Suppressor macrophage (primary cell): ENCODE measurements around the gene ANO4.
A peak's percentile ranks its signal among the peaks of the same experiment; 100 is the strongest.
"Not testable (repeated sequence)": the region's sequence is repeated elsewhere in the genome, so short reads cannot be mapped to it uniquely, and the experiment has no call there.

Experiments
- DNase-seq, 4 experiments: peaks; one replicate each; pipeline ENCODE4 v3.0.0-alpha.2; 2020 to 2022

Gene ANO4

DNA sequence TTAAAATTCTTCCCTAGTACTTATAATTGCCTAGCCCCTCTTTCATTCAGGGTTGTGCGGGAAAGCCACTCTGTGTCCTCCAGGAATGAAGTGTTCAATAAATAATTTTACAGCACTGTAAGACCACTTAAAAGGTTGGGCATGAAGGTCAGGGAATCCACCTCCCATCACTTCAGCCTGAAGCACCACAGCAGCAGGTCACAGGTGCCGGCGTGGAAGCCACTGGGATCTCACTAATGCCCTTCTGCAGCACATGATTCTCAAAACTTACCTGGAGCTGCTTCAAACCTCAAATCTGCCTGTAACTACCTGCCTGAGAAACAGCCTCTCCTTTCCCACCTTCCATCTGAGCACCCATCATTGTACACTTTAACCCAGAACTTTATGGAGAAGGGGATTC, 159.5 kb downstream of the ANO4 start:
- DNase-seq: no peak

DNA sequence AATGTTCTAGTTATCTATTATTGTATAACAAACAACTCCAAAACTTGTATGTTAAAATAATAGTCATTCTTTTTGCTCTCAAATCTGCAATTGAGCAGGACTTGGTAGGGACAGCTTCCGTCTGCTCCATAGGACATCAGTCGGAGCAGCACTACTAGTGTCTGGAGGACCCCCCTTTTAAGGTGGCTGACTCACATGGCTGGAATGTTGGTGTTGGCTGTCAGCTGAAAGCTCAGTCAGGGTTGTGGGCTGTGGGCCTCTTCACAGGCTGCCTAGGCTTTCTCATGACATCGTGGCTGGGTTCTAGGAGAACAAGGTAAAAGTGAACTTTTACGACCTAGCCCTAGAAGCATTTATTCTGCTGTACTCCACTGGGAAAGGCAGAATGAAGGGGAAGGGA, 160.6 kb downstream of the ANO4 start:
- DNase-seq: no peak

DNA sequence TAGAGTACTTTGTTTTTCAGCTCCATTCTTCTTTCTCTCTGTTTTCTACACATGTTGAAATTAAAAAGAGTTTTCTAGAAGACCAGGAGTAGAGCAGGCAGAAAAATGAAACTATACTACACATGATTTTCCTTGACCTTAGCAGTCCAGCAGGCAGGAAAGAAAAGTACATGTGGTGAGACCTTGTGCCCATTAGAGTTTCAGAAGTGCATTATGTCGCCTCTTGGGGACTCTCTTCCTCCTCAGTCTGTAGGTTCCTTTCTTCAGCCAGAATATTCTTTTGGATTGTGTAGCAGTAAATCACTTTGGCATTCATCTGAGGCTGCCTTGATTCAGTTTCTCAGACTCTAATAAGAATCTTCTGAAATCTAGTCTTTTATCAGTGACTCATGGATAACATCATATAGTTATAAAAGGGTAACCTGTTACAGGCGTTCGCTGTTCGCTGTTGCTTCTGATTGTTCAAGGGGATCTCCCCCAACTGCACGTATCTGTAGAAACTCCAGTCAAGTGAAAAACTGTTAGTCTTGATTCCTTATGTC, 161.8 kb downstream of the ANO4 start:
- DNase-seq: no peak

DNA sequence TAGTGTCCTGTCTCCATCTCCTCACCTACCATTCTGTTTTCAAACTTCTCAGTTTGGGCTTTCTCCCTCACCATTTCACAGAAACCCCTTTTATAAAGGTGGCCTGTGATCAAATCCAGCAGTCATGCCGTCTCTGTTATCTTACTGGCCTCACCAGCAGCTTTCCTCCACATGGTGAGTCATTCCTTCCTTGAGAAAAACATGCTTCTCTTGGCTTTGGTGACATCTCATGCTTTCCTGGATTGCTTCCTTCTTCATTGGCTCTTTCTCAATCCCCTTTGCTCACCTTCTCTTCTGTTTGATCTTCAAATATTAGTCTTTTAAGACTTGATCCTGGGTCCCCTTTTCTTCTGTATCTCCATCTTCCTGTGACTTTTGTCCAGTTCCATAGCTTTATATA, 164.9 kb downstream of the ANO4 start:
- no peak for DNase-seq

DNA sequence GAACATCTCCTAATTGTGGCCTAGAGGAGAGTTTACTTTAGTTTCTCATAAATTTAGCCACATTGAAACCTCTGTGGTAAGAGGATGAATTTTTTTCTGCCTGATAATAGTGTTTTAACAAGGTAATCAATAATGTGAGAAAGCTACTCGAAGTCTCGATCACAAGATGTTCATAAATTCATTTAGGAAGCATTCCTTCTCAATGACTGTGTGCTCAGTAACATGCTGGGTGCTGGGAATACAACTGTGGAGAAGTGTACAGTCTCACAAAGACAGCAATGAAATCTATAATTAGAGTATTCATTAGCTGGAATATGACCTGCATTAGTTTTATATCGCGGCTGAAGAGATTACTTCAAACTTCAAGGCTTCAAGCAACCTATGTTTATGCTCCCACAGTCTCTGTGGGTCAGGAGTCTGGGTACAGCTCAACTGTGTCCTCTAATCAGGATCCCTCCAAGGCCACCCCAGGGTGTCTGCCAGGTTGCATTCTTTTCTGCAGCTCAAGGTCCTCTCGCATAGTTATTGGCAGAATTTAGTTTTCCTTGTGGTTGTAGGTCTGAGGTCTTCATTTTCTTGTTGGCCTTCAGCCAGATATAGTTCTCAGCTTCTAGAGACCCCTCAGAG, 167.6 kb downstream of the ANO4 start:
- no peak for DNase-seq

DNA sequence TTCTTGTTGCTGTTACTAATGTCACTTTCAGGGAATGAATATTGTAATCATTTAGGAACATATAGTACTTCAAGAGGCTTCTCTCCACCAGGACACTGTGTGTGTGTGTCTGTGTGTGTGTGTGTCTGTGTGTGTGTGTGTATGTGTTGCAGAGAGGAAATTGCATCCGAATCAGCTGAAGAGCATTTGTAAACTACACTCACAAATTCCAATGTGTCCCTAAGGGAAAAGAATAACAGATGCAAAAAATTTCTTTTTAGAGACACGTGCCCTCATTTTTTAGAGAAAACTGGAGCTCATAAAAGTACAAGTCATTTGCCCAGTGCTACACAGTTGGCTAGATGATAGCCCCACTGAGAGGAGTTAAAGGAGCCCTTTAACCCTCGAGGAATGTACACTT, 168.8 kb downstream of the ANO4 start:
- DNase-seq: no peak

DNA sequence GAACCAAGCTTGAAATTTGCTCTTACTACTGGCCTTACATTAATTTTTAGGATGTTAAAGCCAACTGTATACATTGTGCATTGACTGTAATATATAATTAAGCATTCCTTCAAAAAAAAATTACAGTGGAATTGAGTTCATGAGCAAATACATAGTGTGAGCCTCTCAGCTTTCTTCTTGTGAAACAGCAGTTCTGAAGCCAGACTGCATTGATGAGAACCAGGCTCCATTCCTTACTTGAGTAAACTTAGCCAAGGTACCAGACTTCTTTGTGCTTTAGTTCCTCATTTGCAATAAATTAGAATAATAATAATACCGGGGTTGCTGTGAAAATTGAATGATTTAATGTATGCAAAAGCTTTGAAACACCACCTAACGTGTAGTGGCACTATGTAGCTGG, 169.5 kb downstream of the ANO4 start:
- no peak for DNase-seq

DNA sequence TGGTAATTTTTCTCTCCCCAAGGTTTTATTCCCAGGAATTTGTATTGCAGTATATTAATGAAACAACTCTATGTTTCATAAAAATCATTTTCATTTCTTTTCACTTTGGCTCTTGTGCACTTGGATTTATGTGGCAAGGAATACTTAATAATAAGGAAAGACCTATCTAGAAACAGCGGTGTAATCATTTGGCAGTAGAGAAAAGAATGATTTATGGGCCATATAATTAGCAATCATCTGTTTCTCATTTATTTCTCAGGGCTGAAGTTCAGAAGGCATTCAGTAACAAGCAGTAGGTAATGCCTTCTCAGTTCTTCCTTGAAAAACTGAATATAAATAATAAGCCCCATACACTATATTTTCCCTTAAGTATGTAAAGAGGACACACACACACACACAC, 172.6 kb downstream of the ANO4 start:
- no peak for DNase-seq

DNA sequence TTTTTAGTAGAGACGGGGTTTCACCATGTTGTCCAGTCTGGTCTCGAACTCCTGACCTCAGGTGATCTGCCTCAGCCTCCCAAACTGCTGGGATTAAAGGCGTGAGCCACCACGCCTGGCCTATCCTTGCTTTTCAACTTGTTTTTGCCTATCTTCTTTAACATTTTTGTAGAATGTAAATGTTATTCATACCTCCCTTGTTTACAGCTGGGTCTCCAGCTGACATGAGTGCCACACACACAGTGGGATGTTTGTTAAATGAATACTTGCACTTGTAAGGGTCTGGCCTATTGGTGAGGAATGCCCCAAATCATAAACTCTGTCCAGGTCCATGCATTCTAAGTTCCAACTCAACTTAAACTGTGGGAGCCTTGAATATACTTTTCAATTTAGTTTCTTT, 176.3 kb downstream of the ANO4 start:
- DNase-seq: no peak

DNA sequence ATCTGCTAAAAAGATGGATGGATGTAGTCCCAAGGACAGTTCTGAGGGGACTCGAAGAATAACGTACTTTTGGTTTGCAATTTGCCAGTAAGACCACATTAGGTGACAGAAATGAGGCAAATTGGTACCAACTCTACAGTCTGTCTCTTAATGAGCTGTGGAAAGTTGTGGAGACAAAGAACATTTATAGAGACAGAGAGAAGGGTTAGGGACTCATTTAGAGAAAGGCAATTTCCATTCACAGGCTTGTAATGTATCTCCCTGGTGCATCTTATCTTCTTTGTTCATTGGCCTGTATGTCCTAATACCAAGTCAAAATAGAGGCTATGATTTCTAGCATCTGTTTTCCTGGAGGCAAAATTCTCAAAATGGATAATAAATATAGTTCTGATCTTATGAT, 177.5 kb downstream of the ANO4 start:
- DNase-seq: no peak

DNA sequence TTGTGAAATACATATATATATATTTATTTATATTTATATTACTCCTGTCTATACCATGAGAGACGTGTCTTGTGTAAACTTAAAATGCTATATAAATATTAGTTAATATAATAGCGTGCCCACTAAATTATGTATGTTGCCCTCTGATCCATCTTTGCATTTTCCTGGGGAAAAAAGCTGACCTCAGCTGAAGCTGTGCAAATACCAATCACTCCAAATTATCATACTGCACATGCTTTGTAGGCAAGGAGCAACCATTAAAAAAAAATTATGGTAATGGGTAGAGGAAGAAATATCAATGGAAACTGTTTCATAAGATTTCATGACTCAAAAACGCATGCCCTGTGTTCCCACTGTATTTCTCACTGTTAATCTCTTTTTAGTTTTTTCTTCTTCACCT, 179.8 kb downstream of the ANO4 start:
- no peak for DNase-seq

DNA sequence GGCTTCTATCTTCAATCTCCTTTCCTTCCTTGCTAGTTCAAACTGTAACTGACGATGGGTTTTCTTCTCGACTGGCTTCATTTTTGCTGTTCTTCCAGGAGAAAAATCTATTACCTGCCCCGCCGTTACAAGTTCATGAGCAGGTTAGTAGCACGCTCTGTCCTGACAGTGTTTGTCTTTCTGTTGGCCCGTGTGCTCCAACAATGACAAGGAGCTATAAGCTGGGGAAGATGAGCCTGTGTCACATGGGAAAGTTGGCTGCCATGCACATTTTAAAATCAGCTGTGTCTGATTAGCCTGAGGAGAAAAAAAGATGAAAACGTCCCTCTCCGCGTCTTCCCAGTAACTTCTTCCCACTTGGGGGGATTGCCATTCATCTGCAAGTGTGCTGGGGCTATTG, 180.2 kb downstream of the ANO4 start:
- DNase-seq: no peak

DNA sequence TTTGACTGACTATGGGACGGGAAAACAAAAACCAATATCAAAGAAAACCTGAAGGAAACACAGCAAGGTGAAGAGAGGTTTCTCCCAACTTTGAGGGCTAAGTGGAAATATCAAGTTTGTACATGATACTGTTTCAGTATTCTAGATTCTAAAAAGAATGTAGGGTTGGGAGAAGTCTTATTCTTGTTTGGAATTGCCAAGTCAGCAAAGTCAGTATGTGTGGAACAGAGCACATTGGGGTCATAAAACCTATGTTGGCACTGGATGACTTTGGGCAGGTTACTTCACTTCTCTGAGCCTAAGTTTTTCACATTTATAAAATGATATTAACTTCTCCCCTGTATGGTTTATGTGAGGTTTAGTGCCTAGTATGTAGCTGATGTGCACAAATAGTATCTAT, 182.2 kb downstream of the ANO4 start:
- no peak for DNase-seq

DNA sequence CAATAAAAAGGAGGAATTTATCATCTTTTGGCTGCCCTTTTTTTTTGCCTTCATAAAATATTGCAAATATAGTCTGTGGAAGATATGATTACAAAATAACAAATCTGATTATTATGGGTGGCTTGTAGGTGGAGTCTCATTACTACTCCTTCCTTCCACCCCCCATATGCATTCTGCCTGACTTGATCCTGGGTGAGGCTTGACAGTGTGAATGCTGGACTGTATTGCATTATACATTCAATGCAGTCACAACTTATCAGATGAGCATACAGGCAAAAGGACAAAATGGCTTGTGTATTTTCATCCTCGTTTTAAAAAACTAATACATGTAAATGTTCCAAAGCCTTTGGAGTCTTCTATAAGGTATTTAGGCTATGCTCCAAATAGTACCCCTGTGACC, 186.3 kb downstream of the ANO4 start:
- DNase-seq: no peak

DNA sequence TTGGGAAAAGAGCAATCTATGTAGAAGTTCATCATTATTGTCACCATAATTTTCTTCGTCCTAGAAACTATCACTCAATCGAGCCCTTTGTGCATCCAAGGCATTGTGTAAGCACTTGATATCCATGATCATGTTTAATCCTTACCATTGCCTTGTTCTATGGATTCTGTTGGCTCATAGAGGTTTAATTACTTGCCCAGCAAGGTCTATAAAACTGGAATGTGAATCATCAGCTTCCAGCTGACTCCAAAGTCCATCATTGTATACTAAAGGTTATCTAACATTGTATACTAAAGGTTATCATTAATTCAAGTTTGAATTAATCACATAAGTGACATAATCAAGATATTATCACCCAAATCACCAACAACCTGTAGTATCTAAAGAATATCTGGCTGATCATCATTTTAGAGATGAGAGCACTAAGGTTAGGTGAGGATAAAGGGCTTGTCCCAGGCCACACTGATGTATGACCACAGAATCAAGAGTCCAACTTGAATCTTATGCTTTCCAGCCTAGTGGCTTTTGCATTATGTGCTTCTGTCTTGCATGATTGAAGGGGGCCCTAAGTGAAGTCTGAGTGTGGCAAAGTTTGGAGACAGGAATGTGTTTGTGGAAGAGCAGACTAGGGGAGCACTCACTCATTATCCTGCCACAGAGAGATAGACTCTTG, 188.1 kb downstream of the ANO4 start:
- DNase-seq: no peak

DNA sequence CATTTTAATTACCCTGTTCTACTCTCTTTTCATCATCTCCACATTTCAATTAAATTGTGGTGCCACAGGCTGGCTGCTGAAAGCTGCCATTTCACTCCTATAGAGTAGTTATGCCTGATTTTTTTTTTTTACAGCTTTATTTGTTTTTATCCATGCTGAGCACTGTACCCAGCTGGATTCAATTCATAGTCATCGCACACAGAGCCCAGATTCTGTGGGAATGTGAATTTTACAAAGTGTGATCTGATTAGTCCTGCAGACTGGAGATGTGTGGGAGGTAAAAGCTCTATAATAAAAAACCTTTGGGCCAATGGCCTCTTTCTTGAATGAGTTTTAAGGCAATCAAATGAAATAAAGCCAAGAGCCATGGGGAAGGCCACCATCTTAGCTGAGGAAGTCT, 190.2 kb downstream of the ANO4 start:
- DNase-seq: no peak

DNA sequence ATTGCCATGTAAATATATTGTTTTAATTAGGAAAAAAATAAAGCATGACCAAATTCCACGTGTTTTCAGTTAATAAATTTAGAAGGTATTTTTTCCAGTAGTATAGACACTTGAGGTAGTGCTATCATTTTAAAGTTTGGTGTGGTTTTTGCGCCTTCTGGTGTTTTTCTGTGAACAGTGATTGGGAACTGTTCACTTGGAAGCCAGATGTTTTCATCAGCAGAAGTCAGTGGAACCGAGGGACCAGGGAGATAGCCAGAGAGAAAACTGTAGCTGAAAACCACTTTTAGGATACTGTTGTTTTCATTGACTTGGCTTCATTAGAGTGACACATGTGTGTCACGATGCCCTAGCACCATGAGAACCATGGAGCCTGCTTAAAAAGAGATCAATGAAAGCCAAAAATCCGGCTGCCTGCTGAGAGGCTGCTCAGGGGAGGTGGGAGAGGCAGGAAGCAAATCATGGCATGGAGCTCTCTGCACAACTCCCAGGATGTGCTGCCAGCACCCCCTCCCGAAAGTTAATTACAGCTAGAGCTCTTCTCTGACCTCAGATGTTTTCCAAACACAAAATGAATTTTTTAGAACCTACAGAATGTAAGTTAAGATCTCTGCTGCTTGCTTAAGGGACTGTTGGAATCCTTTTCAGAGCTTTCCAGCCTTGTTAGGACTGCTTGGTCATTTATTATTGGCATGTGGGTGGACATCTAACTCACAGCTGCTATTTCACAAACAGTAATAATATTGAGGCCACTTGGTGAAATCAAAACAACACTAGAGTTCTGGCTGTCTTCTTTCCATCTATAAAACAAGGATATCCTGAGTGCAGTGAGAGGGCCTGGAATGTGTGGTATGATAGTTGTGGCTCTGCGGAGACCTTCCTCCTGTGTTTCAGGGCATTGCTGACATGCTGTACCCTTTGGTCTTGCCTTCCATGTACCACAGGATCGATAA, 192.3 kb downstream of the ANO4 start:
- no peak for DNase-seq

DNA sequence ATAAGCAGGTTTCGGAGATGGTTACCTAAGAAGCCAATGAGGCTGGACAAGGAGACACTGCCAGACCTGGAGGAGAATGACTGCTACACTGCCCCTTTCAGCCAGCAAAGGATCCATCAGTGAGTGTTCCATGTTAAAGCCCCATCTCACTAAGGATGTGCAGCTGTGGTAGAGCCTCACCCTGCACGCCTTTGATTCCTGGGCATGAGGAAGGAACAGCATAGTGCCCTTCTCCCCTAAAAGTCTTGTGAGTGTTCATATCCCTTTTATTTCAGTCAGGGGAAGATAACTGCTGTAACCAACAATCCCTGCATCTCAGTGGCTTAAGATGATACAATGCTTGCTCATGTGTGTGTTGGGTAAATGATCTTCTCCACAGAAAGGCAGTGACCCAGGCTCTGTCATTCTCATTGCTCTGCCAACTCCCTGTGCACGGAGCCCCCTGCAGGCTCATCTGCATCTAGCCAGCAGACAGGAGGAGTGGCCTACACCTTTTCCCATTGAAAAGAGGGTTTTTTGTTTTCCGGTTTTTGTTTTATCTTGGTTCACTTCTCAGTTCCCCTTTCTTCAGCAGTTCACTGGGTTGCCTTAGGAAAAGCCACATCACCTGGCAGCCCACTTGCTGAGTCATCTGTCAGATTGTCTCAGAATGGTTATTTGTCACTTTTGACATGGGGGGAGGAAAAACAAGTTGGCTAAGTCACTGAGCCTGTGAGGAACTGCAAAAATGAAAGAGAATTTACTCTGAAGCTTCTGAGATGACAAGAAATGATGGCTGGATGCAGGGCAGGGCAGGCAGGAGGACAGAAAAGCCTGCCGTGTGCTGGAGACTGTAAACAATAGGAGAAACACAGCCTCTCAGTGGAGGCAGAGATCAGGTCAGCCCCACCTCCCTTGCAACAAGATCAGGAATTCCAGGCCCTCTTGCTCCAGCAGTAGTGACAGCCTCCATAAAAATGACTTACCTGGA, 193.3 kb downstream of the ANO4 start:
- DNase-seq: peak; percentile 20 to 65 (median 30)

DNA sequence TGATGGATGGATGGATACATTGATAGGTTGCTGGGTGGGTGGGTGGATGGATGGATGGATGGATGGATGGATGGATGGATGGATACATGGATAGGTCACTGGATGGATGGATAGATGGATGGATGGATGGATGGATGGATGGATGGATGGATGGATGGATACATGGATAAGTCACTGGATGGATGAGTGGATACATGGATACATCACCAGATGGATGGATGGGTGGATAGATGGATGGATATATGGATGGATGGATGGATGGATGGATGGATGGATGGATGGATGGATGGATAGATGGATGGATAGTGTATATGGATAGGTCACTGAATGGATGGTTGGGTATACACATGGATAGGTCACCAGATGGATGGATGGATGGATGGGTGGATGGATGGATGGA, 194.9 kb downstream of the ANO4 start:
- DNase-seq: not testable (repeated sequence)

DNA sequence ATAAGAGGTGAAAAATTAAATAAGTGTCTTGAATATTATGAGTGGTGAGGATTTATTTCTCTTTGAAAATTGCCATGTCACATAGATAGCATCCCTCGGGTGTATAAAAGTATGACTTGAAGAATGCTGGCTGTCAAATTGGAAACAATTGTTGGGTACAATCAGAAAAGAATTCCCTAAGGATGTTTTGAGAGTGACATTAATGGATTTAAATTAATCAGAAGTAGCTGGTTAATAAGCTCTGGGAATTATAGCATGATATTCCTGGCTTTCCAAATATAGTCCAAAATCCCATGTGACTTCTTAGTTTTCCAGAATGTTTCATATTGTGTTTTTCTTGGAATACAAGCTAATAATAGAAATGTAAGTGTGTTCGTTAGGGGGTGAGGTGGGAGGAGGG, 196.5 kb downstream of the ANO4 start:
- DNase-seq: no peak

DNA sequence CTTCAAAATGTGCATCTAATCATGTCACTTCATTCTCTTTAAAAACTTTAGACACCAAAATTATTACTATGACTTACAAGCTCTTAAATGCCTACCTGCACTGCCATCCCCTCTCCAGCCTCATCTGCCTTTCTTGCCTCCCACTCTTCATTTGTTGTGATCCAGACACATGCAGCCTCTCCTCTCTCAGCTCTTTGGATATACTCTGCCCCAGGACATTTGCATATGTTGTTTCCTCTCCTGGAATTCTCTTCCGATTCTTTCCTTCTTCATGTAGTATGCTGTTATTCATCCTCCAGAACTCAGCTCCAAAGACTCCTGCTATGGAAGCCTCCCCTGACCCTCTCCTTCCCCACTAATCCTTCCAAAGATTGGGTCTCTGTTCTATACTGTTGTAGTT, 197.6 kb downstream of the ANO4 start:
- DNase-seq: no peak

DNA sequence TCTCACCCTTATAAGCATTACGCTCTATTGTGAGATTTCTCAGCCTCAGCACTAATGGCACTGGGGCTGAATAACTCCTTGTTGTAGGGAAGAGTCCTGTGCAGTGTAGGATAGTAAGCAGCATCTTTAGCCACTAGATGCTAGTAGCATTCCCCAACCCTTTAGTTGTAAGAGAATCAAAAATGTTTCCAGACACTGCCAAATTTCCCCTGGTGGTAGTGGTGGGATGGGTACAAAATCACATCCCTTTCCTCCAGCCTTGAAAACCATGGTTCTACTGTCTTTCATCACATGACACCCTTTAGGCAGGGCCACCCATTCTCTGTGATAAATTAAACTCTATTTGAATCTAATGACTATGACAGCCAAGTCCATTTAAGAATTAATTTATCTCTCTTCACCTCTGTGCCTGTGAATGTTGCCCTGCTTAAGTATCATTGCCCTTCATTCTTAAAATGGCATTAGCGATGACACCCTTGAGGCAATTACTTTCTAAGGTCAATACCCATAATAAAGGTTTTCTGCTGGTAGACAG, 199.4 kb downstream of the ANO4 start:
- DNase-seq: no peak
